ENCODE data around the gene MYH11. TPM values are rescaled to one million over a fixed set of nuclear protein-coding genes. Genes with fewer than 3 reads are reported as not detected.

The MYH11 gene
- total RNA-seq, 1 experiment from 2014 or later: not detected

GRCh38 chr16:15723808-15724207, 133.0 kb downstream of the MYH11 start:
- ChIA-PET CTCF (no interaction called here), POLR2A (ENCODE audit: low non-redundant PET) (no interaction called here)
- no peak for DNase-seq (ENCODE audit: low spot score)
- no peak overlapping the region for H3K4me3 ChIP-seq (ENCODE audit: low read depth, low read length, poor library complexity, severe bottlenecking)
- TF ChIP-seq EZH2 (IDR thresholded peaks at IDR 0.05; ENCODE audit: borderline replicate concordance, low read depth, low read length, poor library complexity, severe bottlenecking): no peak
- no peak for TF ChIP-seq CTCF (conservative IDR thresholded peaks at IDR 0.05; ENCODE audit: low read depth, low read length)
- no peaks in the 10 kb centered on the region for H3K27me3 ChIP-seq (replicated peaks; ENCODE audit: insufficient read depth, low read depth, low read length, poor library complexity)
- no TSS peak for BruUV-seq (replicated peaks)
- no peak overlapping the region for H3K27ac ChIP-seq (ENCODE audit: low read depth, low read length, poor library complexity, severe bottlenecking)
- peaks cover 4% of the 10 kb centered on the region for H3K36me3 ChIP-seq (ENCODE audit: insufficient read depth, low read length, poor library complexity, severe bottlenecking)
- intact Hi-C loops (cut with micrococcal nuclease; ENCODE audit: unreplicated experiment): no loop called here
- H3K9me3 ChIP-seq (ENCODE audit: low read depth, low read length, poor library complexity, severe bottlenecking): no peaks in the 10 kb centered on the region
- H3K4me1 ChIP-seq (ENCODE audit: insufficient read depth, low read length, poor library complexity, severe bottlenecking): no peaks in the 10 kb centered on the region

GRCh38 chr16:15721018-15721417, 135.8 kb downstream of the MYH11 start:
- H3K4me1 ChIP-seq (ENCODE audit: insufficient read depth, low read length, poor library complexity, severe bottlenecking): no peaks in the 10 kb centered on the region
- no peak for DNase-seq (ENCODE audit: low spot score)
- no peaks in the 10 kb centered on the region for H3K9me3 ChIP-seq (ENCODE audit: low read depth, low read length, poor library complexity, severe bottlenecking)
- H3K4me3 ChIP-seq (ENCODE audit: low read depth, low read length, poor library complexity, severe bottlenecking): no peak overlapping the region
- no peak overlapping the region for H3K27ac ChIP-seq (ENCODE audit: low read depth, low read length, poor library complexity, severe bottlenecking)
- H3K27me3 ChIP-seq (replicated peaks; ENCODE audit: insufficient read depth, low read depth, low read length, poor library complexity): no peaks in the 10 kb centered on the region
- no TSS peak for BruUV-seq (replicated peaks)
- intact Hi-C loops (cut with micrococcal nuclease; ENCODE audit: unreplicated experiment): no loop called here
- peaks cover 4% of the 10 kb centered on the region for H3K36me3 ChIP-seq (ENCODE audit: insufficient read depth, low read length, poor library complexity, severe bottlenecking)
- POLR2A ChIA-PET (ENCODE audit: low non-redundant PET): no interaction called here
- TF ChIP-seq CTCF (conservative IDR thresholded peaks at IDR 0.05; ENCODE audit: low read depth, low read length) (no peak), EZH2 (IDR thresholded peaks at IDR 0.05; ENCODE audit: borderline replicate concordance, low read depth, low read length, poor library complexity, severe bottlenecking) (no peak)
- CTCF ChIA-PET: no interaction called here

- intact Hi-C loops (cut with micrococcal nuclease; ENCODE audit: unreplicated experiment): no loop called here
- H3K9me3 ChIP-seq (ENCODE audit: low read depth, low read length, poor library complexity, severe bottlenecking): no peaks in the 10 kb centered on the region
- no peak overlapping the region for H3K4me3 ChIP-seq (ENCODE audit: low read depth, low read length, poor library complexity, severe bottlenecking)
- no peaks in the 10 kb centered on the region for H3K4me1 ChIP-seq (ENCODE audit: insufficient read depth, low read length, poor library complexity, severe bottlenecking)
- H3K36me3 ChIP-seq (ENCODE audit: insufficient read depth, low read length, poor library complexity, severe bottlenecking): no peaks in the 10 kb centered on the region
- BruUV-seq (replicated peaks): no TSS peak
- POLR2A ChIA-PET (ENCODE audit: low non-redundant PET): no interaction called here
- TF ChIP-seq CTCF (conservative IDR thresholded peaks at IDR 0.05; ENCODE audit: low read depth, low read length): no peak
- no peak for TF ChIP-seq EZH2 (IDR thresholded peaks at IDR 0.05; ENCODE audit: borderline replicate concordance, low read depth, low read length, poor library complexity, severe bottlenecking)
- DNase-seq (ENCODE audit: low spot score): no peak
- no peaks in the 10 kb centered on the region for H3K27me3 ChIP-seq (replicated peaks; ENCODE audit: insufficient read depth, low read depth, low read length, poor library complexity)
- CTCF ChIA-PET: no interaction called here
- no peak overlapping the region for H3K27ac ChIP-seq (ENCODE audit: low read depth, low read length, poor library complexity, severe bottlenecking)
These were observed 140.0 kb downstream of the MYH11 start for GRCh38 chr16:15716694-15717447.

All from A673 (cell line).